ENCODE data around the gene UBE2Q1.

- TF ChIP-seq, protein P1, sequence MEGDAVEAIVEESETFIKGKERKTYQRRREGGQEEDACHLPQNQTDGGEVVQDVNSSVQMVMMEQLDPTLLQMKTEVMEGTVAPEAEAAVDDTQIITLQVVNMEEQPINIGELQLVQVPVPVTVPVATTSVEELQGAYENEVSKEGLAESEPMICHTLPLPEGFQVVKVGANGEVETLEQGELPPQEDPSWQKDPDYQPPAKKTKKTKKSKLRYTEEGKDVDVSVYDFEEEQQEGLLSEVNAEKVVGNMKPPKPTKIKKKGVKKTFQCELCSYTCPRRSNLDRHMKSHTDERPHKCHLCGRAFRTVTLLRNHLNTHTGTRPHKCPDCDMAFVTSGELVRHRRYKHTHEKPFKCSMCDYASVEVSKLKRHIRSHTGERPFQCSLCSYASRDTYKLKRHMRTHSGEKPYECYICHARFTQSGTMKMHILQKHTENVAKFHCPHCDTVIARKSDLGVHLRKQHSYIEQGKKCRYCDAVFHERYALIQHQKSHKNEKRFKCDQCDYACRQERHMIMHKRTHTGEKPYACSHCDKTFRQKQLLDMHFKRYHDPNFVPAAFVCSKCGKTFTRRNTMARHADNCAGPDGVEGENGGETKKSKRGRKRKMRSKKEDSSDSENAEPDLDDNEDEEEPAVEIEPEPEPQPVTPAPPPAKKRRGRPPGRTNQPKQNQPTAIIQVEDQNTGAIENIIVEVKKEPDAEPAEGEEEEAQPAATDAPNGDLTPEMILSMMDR (conservative IDR thresholded peaks at IDR 0.05), result no peak
- no peak for TF ChIP-seq EZH2 (IDR thresholded peaks at IDR 0.05; ENCODE audit: low read depth)
Measured at GRCh38 chr1:154556422-154556821, 2.0 kb downstream of the UBE2Q1 start.

Data from PC-9 (cell line).